Liver (tissue), 9 donors: ENCODE data around the gene UMPS. TPM values are rescaled to one million over a fixed set of nuclear protein-coding genes. Genes with fewer than 3 reads are reported as not detected.

Experiments used
- DNase-seq: peaks from one replicate; pipeline ENCODE4 v3.0.0-alpha.2; 2017; ENCODE audit warnings: low spot score
- H3K27ac ChIP-seq, 2 donors: one replicate each; pipeline ENCODE4 v1.7.0; 2013; ENCODE audit warnings: inconsistent platforms in 2 of 2, low read length in 2 of 2, control low read depth in 1 of 2, low read depth in 1 of 2, mild to moderate bottlenecking in 1 of 2
- H3K27me3 ChIP-seq, 4 donors: one replicate each; pipeline versions ENCODE4 v1.6.1 to v1.7.0; 2013; ENCODE audit warnings: low read length in 3 of 4, inconsistent platforms in 1 of 4, mild to moderate bottlenecking in 1 of 4, moderate library complexity in 1 of 4; ENCODE audit not compliant: control insufficient read depth in 4 of 4, insufficient read depth in 4 of 4
- H3K36me3 ChIP-seq, 4 donors: one replicate each; pipeline versions ENCODE4 v1.6.1 to v1.7.0; 2013; ENCODE audit warnings: low read length in 3 of 4, mild to moderate bottlenecking in 3 of 4, low read depth in 1 of 4, moderate library complexity in 1 of 4; ENCODE audit not compliant: control insufficient read depth in 4 of 4, insufficient read depth in 3 of 4
- H3K4me1 ChIP-seq, 4 donors: one replicate each; pipeline versions ENCODE4 v1.6.1 to v1.7.0; 2013; ENCODE audit warnings: low read length in 3 of 4, mild to moderate bottlenecking in 3 of 4, moderate library complexity in 1 of 4; ENCODE audit not compliant: control insufficient read depth in 4 of 4, insufficient read depth in 4 of 4
- H3K4me3 ChIP-seq, 3 donors: one replicate each; pipeline versions ENCODE4 v1.6.1 to v1.7.0; 2013; ENCODE audit warnings: low read length in 3 of 3, control low read depth in 1 of 3, low read depth in 1 of 3, mild to moderate bottlenecking in 1 of 3
- H3K9ac ChIP-seq, 2 donors: one replicate each; pipeline ENCODE4 v1.7.0; 2013; ENCODE audit warnings: low read length in 2 of 2, mild to moderate bottlenecking in 2 of 2, moderate library complexity in 2 of 2, control low read depth in 1 of 2, low read depth in 1 of 2
- H3K9me3 ChIP-seq, 4 donors: one replicate each; pipeline versions ENCODE4 v1.6.1 to v1.7.0; 2013; ENCODE audit warnings: low read length in 3 of 4; ENCODE audit not compliant: control insufficient read depth in 4 of 4
- EGR1 ChIP-seq, 2 donors: IDR thresholded peaks; 2 replicates each; pipeline ENCODE4 v1.6.1; 2016 to 2018; ENCODE audit warnings: antibody characterized with exemption in 2 of 2, low read depth in 2 of 2
- FOXA1 ChIP-seq: IDR thresholded peaks from 2 replicates; pipeline ENCODE4 v1.6.1; 2016; ENCODE audit warnings: antibody characterized with exemption
- GABPA ChIP-seq, 2 donors: IDR thresholded peaks in 1 of 2; conservative IDR thresholded peaks in 1 of 2; 2 replicates each; pipeline ENCODE4 v1.6.1; 2016; ENCODE audit warnings: antibody characterized with exemption in 2 of 2, mild to moderate bottlenecking in 1 of 2, moderate library complexity in 1 of 2
- HNF4A ChIP-seq, 2 donors: conservative IDR thresholded peaks; 2 replicates each; pipeline ENCODE4 v1.6.1; 2016; ENCODE audit warnings: antibody characterized with exemption in 2 of 2, mild to moderate bottlenecking in 2 of 2
- HNF4G ChIP-seq: IDR thresholded peaks from 2 replicates; pipeline ENCODE4 v1.6.1; 2016; ENCODE audit warnings: antibody characterized with exemption
- JUND ChIP-seq, 2 donors: IDR thresholded peaks; 2 replicates each; pipeline ENCODE4 v1.6.1; 2016; ENCODE audit warnings: antibody characterized with exemption in 2 of 2
- NR2F2 ChIP-seq: IDR thresholded peaks from 2 replicates; pipeline ENCODE4 v1.6.1; 2016; ENCODE audit warnings: antibody characterized with exemption
- RAD21 ChIP-seq, 2 donors: IDR thresholded peaks; 2 replicates each; pipeline ENCODE4 v1.6.1; 2016; ENCODE audit warnings: antibody characterized with exemption in 2 of 2, mild to moderate bottlenecking in 2 of 2
- RXRA ChIP-seq, 2 donors: IDR thresholded peaks; 2 replicates each; pipeline ENCODE4 v1.6.1; 2017 to 2018; ENCODE audit warnings: antibody characterized with exemption in 2 of 2, mild to moderate bottlenecking in 1 of 2
- SP1 ChIP-seq: IDR thresholded peaks from 2 replicates; pipeline ENCODE4 v1.6.1; 2018; ENCODE audit warnings: antibody characterized with exemption, mild to moderate bottlenecking
- TAF1 ChIP-seq: conservative IDR thresholded peaks from 2 replicates; pipeline ENCODE4 v1.6.1; 2016; ENCODE audit warnings: antibody characterized with exemption, mild to moderate bottlenecking
- YY1 ChIP-seq: IDR thresholded peaks from 2 replicates; pipeline ENCODE4 v1.6.1; 2016; ENCODE audit warnings: antibody characterized with exemption, mild to moderate bottlenecking
- WGBS: extraction: QIAGEN DNeasy Blood & Tissue Kit; methylation state at CpG from one replicate; pipeline ENCODE4 v1.1.7; 2013; 5-methylcytosine and 5-hydroxymethylcytosine counted together
- polyA plus RNA-seq, 2 donors: library from polyadenylated mRNA; stranded (reverse) in 1 of 2; unstranded in 1 of 2; fragments of 200-250 nt in 1 of 2; fragments of >200 nt in 1 of 2; fragmentation: Nextera tagmentation in 1 of 2; extraction: Ambion mirVana in 1 of 2; gene quantifications; one replicate each; pipeline versions ENCODE4 v1.2.1 to v1.2.3, GENCODE V29; 2013 to 2015
- total RNA-seq, 2 donors: library from RNA; depleted of rRNA; stranded (reverse); fragments of >200 nt; gene quantifications; one replicate each; pipeline ENCODE4 v1.2.3, GENCODE V29; 2014
- TF ChIP-seq, protein P1 (sequence below): IDR thresholded peaks from 2 replicates; pipeline ENCODE4 v1.6.1; 2016; ENCODE audit warnings: antibody characterized with exemption
- TF ChIP-seq, protein P2 (sequence below): IDR thresholded peaks from 2 replicates; pipeline ENCODE4 v1.6.1; 2016; ENCODE audit warnings: antibody characterized with exemption
- TF ChIP-seq, protein P3 (sequence below): fragments of 150-350 bp; IDR thresholded peaks from 2 replicates; pipeline ENCODE4 v1.5.1; 2017; ENCODE audit warnings: improper control_type of control experiment, low read depth, low read length; ENCODE audit not compliant: missing input control
- TF ChIP-seq, protein P4 (sequence below): IDR thresholded peaks from 2 replicates; pipeline ENCODE4 v1.6.1; 2016; ENCODE audit warnings: antibody characterized with exemption
- donor health status: healthy.
- donor health status: healthy.
- donor health status: healthy.
- donor health status: healthy.
- donor health status: healthy.

Gene UMPS
- total and polyA plus RNA-seq, 4 donors, result 21.3 to 39.4 (median 26.0) TPM

DNA sequence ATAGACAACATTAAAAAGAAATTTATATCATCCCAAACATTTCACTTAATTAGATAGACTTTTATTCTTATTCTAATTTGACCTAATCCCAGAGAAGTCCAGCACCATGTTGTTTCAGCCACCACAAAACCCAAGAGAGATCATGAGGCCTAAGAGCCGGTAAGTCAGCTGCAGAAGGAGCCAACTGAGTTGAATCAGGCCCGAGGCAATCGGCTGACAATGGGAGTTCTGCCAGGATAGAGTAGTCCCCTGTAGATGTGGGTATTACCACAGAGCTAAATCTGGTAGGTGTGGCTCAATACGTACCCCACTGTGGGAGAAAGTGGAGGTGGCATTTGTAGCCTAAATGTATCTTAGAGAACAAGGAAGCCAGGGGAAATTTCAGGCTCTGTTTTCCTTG, 49.7 kb upstream of the UMPS start:
- 88% methylated on average over 4 of the region's 4 CpGs for WGBS
- peaks cover 4 to 22% (median 11%) of the 10 kb centered on the region in 4 donors for H3K36me3 ChIP-seq
- no peak overlapping the region for H3K4me3 ChIP-seq
- no peaks in the 10 kb centered on the region for H3K9me3 ChIP-seq
- no peak overlapping the region for H3K9ac ChIP-seq
- no peaks in the 10 kb centered on the region for H3K27me3 ChIP-seq
- H3K27ac ChIP-seq, result no peak overlapping the region
- no peaks in the 10 kb centered on the region for H3K4me1 ChIP-seq
- TF ChIP-seq SP1, result no peak
- TF ChIP-seq, protein P1, sequence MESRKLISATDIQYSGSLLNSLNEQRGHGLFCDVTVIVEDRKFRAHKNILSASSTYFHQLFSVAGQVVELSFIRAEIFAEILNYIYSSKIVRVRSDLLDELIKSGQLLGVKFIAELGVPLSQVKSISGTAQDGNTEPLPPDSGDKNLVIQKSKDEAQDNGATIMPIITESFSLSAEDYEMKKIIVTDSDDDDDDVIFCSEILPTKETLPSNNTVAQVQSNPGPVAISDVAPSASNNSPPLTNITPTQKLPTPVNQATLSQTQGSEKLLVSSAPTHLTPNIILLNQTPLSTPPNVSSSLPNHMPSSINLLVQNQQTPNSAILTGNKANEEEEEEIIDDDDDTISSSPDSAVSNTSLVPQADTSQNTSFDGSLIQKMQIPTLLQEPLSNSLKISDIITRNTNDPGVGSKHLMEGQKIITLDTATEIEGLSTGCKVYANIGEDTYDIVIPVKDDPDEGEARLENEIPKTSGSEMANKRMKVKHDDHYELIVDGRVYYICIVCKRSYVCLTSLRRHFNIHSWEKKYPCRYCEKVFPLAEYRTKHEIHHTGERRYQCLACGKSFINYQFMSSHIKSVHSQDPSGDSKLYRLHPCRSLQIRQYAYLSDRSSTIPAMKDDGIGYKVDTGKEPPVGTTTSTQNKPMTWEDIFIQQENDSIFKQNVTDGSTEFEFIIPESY, result no peak
- TF ChIP-seq, protein P2, sequence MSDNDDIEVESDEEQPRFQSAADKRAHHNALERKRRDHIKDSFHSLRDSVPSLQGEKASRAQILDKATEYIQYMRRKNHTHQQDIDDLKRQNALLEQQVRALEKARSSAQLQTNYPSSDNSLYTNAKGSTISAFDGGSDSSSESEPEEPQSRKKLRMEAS, result no peak
- DNase-seq, result no peak

DNA sequence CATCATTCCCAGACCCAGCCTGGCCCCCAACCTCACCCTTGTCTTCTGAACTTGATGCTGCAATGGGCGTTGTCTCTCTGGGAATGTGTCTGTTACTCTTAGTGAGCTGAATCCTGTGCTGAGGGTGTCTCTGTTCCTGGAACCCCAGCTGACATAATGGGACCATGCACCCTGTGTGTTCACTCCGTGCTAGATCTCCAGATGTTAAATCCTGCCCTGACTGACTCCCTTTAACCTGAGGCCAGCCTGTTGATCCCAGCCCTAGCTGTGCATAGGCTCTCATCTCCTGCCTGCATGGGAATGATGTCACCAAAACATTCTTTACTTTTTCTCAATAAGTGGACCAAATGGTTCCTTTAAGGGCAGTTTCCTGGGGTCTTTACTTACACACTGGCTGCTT, 48.0 kb upstream of the UMPS start:
- Histone ChIP-seq H3K4me1 (no peaks in the 10 kb centered on the region), H3K4me3 (no peak overlapping the region), H3K9ac (no peak overlapping the region), H3K27ac (no peak overlapping the region), H3K27me3 (no peaks in the 10 kb centered on the region), H3K36me3 (peaks cover 2 to 10% (median 6%) of the 10 kb centered on the region in 4 donors), H3K9me3 (no peaks in the 10 kb centered on the region)
- DNase-seq, result no peak
- 88% methylated on average over 2 of the region's 2 CpGs for WGBS
- TF ChIP-seq, protein P2, result no peak
- TF ChIP-seq SP1, result no peak
- TF ChIP-seq RAD21 (IDR thresholded peaks at IDR 0.05), result no peak
- TF ChIP-seq RXRA (IDR thresholded peaks at IDR 0.05), result no peak
- no peak for TF ChIP-seq EGR1 (IDR thresholded peaks at IDR 0.05; ENCODE audit: low read depth in 2 of 2)
- no peak for TF ChIP-seq HNF4G
- no peak for TF ChIP-seq GABPA (IDR thresholded peaks at IDR 0.05 in 1 of 2, conservative IDR thresholded peaks at IDR 0.05 in 1 of 2)
- TF ChIP-seq, protein P1, result no peak
- no peak for TF ChIP-seq HNF4A (conservative IDR thresholded peaks at IDR 0.05)
- TF ChIP-seq FOXA1, result no peak

DNA sequence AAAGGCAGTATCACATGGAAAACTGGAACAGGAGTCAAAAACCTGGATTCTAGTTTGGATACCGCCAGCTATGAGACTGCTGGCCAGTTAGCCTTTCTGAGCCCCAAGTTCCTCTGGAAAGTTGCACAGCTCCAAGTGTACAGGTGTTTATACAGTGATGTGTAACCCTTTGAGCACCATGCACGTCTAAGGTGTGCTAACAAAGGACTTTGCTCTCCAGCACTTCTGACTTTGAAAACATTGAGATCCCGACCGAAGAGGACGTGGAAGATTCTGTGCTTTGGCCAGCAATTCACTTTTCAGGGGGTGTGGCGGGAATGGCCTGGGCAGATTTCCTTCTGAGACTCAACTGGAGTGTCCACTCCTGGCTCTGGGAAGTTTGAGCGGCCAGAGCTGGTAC, 45.8 kb upstream of the UMPS start:
- DNase-seq, result no peak
- TF ChIP-seq RAD21 (IDR thresholded peaks at IDR 0.05) (no peak), FOXA1 (no peak), NR2F2 (no peak), HNF4G (no peak), EGR1 (IDR thresholded peaks at IDR 0.05; ENCODE audit: low read depth in 2 of 2) (no peak), YY1 (no peak), HNF4A (conservative IDR thresholded peaks at IDR 0.05) (no peak), TAF1 (no peak), GABPA (IDR thresholded peaks at IDR 0.05 in 1 of 2, conservative IDR thresholded peaks at IDR 0.05 in 1 of 2) (no peak), JUND (IDR thresholded peaks at IDR 0.05) (no peak), RXRA (IDR thresholded peaks at IDR 0.05) (no peak), SP1 (no peak)
- TF ChIP-seq, protein P3, sequence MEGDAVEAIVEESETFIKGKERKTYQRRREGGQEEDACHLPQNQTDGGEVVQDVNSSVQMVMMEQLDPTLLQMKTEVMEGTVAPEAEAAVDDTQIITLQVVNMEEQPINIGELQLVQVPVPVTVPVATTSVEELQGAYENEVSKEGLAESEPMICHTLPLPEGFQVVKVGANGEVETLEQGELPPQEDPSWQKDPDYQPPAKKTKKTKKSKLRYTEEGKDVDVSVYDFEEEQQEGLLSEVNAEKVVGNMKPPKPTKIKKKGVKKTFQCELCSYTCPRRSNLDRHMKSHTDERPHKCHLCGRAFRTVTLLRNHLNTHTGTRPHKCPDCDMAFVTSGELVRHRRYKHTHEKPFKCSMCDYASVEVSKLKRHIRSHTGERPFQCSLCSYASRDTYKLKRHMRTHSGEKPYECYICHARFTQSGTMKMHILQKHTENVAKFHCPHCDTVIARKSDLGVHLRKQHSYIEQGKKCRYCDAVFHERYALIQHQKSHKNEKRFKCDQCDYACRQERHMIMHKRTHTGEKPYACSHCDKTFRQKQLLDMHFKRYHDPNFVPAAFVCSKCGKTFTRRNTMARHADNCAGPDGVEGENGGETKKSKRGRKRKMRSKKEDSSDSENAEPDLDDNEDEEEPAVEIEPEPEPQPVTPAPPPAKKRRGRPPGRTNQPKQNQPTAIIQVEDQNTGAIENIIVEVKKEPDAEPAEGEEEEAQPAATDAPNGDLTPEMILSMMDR, result no peak
- TF ChIP-seq, protein P4, sequence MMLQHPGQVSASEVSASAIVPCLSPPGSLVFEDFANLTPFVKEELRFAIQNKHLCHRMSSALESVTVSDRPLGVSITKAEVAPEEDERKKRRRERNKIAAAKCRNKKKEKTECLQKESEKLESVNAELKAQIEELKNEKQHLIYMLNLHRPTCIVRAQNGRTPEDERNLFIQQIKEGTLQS, result no peak
- TF ChIP-seq, protein P1, result no peak

More for the DNA sequence above, 45.8 kb upstream of the UMPS start:
- 83% methylated on average over 7 of the region's 7 CpGs for WGBS
- H3K9ac ChIP-seq, result no peak overlapping the region
- no peaks in the 10 kb centered on the region for H3K9me3 ChIP-seq
- H3K4me1 ChIP-seq, result peaks cover 0 to 10% (median 7%) of the 10 kb centered on the region in 4 donors
- peaks cover 0 to 2% (median 0%) of the 10 kb centered on the region in 4 donors for H3K36me3 ChIP-seq
- H3K27me3 ChIP-seq, result no peaks in the 10 kb centered on the region
- H3K4me3 ChIP-seq, result no peak overlapping the region
- H3K27ac ChIP-seq, result no peak overlapping the region
